Colonic mucosa (tissue), 4 donors: ENCODE measurements around the gene LIG3. TPM values are rescaled to one million over a fixed set of nuclear protein-coding genes. Genes with fewer than 3 reads are reported as not detected.
A peak's percentile ranks its signal among the peaks of the same experiment; 100 is the strongest.

ENCODE experiments used
- DNase-seq: peaks from one replicate; pipeline ENCODE4 v3.0.0-alpha.2; 2020
- H3K27ac ChIP-seq: fragments of 200-600 bp; one replicate; pipeline ENCODE4 v1.8.0; 2021
- H3K27me3 ChIP-seq: fragments of 200-600 bp; one replicate; pipeline ENCODE4 v1.8.0; 2021
- H3K36me3 ChIP-seq: fragments of 200-600 bp; one replicate; pipeline ENCODE4 v1.8.0; 2021
- H3K4me1 ChIP-seq: fragments of 200-600 bp; one replicate; pipeline ENCODE4 v1.8.0; 2021; ENCODE audit warnings: mild to moderate bottlenecking
- H3K4me3 ChIP-seq: fragments of 200-600 bp; one replicate; pipeline ENCODE4 v1.8.0; 2021
- H3K9ac ChIP-seq, 2 donors: one replicate each; pipeline ENCODE4 v1.7.0; 2013; ENCODE audit warnings: control low read depth in 2 of 2, low read depth in 2 of 2, low read length in 2 of 2
- H3K9me3 ChIP-seq: fragments of 200-600 bp; one replicate; pipeline ENCODE4 v1.8.0; 2021
- intact Hi-C: fragments of 100-400 bp; cut with DNase I; formaldehyde crosslinking; loops from one replicate; pipeline ENCODE4 v1.14.1; 2022
- total RNA-seq, 2 donors: library from RNA; stranded (reverse); fragmentation: NEBNext Ultra II Directional in 1 of 2; extraction: Animal tissue kit (Norgen Biotek cat#: 25700) in 1 of 2; gene quantifications; one replicate each; pipeline ENCODE4 v1.2.1, GENCODE V29; 2021
- TF ChIP-seq, protein P1 (sequence below): fragments of 200-600 bp; IDR thresholded peaks from one replicate; pipeline ENCODE4 v1.8.0; 2022; ENCODE audit warnings: antibody characterized with exemption, mild to moderate bottlenecking
- donor health status: healthy.
- donor health status: DM: no; HTN: no; CAD: no.
- donor health status: DM: no; HTN: no; CAD: no.

The LIG3 gene
- total RNA-seq, 2 donors from 2014 or later = 29.1 to 42.9 TPM

DNA sequence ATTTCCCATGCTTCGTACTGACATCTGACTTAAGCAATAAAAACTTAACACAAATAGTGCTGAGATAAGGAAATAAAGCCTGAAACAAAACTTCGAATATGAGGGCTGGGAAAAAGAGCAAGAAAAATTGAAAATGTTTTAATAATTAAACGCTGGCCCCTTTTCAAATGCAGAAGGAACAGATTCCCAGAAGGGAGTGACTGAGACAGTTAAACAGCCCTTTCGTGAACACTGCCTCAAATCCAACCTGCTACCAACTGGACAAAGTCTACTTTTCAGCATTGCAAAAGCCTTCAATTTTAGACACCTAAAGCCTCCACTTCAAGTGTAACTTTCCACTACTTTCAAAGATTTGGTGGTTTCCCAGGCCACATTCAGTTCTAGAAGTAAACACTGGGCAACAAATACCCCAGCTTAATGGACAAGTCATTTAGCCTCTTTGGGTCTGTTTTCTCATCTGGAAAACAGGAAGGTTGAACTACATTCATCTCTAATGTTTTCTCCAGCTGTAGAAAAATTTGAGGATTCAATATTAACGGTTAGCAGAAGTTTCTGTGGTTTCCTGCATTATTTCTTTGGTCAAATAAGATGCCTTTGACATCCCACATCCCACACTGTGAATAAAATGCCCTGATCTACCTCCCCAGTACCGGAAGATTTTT is 71.4 kb downstream of the LIG3 start:
- Histone ChIP-seq H3K27ac (peak overlapping the region; percentile 69), H3K9me3 (no peaks in the 10 kb centered on the region), H3K4me1 (peaks cover 6% of the 10 kb centered on the region), H3K36me3 (no peaks in the 10 kb centered on the region), H3K9ac (peak overlapping the region in 1 of 2 donors; percentile 9), H3K4me3 (no peak overlapping the region), H3K27me3 (no peaks in the 10 kb centered on the region)
- intact Hi-C loops = no loop called here
- DNase-seq = peak; percentile 27
- TF ChIP-seq, protein P1, sequence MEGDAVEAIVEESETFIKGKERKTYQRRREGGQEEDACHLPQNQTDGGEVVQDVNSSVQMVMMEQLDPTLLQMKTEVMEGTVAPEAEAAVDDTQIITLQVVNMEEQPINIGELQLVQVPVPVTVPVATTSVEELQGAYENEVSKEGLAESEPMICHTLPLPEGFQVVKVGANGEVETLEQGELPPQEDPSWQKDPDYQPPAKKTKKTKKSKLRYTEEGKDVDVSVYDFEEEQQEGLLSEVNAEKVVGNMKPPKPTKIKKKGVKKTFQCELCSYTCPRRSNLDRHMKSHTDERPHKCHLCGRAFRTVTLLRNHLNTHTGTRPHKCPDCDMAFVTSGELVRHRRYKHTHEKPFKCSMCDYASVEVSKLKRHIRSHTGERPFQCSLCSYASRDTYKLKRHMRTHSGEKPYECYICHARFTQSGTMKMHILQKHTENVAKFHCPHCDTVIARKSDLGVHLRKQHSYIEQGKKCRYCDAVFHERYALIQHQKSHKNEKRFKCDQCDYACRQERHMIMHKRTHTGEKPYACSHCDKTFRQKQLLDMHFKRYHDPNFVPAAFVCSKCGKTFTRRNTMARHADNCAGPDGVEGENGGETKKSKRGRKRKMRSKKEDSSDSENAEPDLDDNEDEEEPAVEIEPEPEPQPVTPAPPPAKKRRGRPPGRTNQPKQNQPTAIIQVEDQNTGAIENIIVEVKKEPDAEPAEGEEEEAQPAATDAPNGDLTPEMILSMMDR = no peak

DNA sequence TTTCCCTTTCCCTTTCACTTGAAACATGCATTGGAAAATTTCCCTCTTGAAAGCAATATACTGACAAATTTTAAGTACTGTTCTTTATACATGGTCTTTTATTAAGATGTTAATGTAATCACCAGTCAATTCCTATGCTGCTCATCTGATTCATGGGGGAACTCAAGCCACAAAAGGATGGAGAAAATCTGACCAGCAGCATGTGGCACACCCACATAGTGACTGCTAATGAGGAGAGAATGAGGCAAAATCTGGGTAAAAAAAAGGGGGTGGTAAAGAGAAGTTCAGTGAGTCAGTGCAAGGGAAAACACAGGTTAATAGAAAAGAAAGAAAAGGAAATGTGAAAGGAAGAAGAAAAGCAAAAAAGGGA is 71.9 kb downstream of the LIG3 start:
- Histone ChIP-seq H3K9ac (peak overlapping the region in 1 of 2 donors; percentile 9), H3K4me3 (no peak overlapping the region), H3K4me1 (peaks cover 6% of the 10 kb centered on the region), H3K27ac (peak overlapping the region; percentile 69), H3K9me3 (no peaks in the 10 kb centered on the region), H3K27me3 (no peaks in the 10 kb centered on the region), H3K36me3 (no peaks in the 10 kb centered on the region)
- intact Hi-C loops = no loop called here
- TF ChIP-seq, protein P1 = no peak
- no peak for DNase-seq

DNA sequence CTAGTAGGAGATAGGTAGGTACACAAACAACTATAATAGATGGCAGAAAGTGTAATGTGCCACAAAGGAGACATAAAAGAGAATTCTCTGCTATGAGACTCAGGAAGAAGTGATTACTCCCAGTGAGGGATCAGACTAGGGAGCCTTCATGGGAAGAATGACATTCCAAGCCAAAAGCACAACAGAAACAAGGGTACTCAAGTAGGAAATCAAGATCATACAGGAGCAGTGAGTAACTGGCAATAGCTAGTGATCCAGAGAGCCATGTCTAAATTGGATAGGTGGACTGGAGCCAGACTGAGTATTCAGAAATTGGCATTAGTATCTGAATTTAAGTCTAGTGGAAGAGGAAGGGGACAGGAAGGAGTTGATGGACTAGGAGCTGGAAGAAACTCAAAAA is 72.5 kb downstream of the LIG3 start:
- no peak for DNase-seq
- H3K9ac ChIP-seq = peak overlapping the region in 1 of 2 donors; percentile 15
- H3K4me1 ChIP-seq = peaks cover 6% of the 10 kb centered on the region
- H3K36me3 ChIP-seq = no peaks in the 10 kb centered on the region
- intact Hi-C loops = no loop called here
- TF ChIP-seq, protein P1 = no peak
- no peak overlapping the region for H3K4me3 ChIP-seq
- no peaks in the 10 kb centered on the region for H3K27me3 ChIP-seq
- peak overlapping the region; percentile 69 for H3K27ac ChIP-seq
- H3K9me3 ChIP-seq = no peaks in the 10 kb centered on the region

DNA sequence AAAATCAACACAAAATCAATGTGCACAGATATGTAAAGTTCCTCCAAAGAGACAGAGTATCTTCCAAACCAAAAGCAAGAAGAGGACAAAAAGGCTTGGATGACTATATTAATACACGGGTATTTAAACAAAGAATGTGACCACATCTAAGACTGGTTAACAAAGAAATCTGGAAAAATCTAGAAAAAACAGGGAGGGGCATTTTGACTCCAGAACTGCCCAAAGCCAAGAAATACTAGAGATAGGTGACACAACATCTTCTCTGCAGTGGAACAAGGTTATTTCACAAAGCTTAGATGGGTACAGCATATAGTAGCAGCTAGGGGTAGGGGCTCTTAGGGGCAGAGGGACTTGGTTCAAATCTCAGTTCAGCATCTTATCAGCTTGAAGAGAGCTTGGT is 72.9 kb downstream of the LIG3 start:
- no peak overlapping the region for H3K4me3 ChIP-seq
- TF ChIP-seq, protein P1 = no peak
- H3K27me3 ChIP-seq = no peaks in the 10 kb centered on the region
- no peak for DNase-seq
- no peak overlapping the region for H3K27ac ChIP-seq
- intact Hi-C loops = no loop called here
- H3K4me1 ChIP-seq = peaks cover 6% of the 10 kb centered on the region
- no peaks in the 10 kb centered on the region for H3K36me3 ChIP-seq
- no peaks in the 10 kb centered on the region for H3K9me3 ChIP-seq
- no peak overlapping the region for H3K9ac ChIP-seq

DNA sequence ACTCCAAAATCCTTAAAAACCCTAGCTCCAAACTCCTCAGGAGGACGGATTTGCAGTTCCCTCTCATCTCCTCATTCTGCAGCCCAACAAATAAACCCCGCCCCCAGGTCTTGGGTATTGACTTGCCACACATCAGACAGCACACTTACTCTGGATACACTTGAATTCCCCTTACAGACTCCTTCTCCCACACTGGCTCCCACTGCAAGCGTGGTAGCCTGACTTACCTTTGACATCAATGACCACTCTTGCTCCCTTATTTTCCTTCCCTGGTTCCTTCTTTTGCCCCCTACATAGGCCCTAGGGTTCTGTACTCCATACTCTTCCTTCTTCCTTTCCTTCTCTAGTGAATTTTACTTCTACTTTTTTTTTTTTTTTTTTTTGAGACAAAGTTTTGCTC is 75.7 kb downstream of the LIG3 start:
- TF ChIP-seq, protein P1 = no peak
- Histone ChIP-seq H3K27ac (no peak overlapping the region), H3K4me3 (no peak overlapping the region), H3K36me3 (no peaks in the 10 kb centered on the region), H3K9ac (no peak overlapping the region), H3K9me3 (no peaks in the 10 kb centered on the region), H3K4me1 (peaks cover 6% of the 10 kb centered on the region), H3K27me3 (no peaks in the 10 kb centered on the region)
- no peak for DNase-seq
- intact Hi-C loops = no loop called here
